GM23338 (cell line): ENCODE data around the gene ATP10A. TPM values are rescaled to one million over a fixed set of nuclear protein-coding genes. Genes with fewer than 3 reads are reported as not detected.

Source experiments
- ATAC-seq: fragments of 200-7000 bp; cut with Tn5 transposase; 3 replicates; pipeline ENCODE4 v1.9.1; 2020
- DNase-seq: peaks from one replicate; pipeline ENCODE4 v3.0.0-alpha.2; 2015; ENCODE audit warnings: low spot score
- H2AFZ ChIP-seq: fragments of 200-600 bp; sonication (generic); 2 replicates; pipeline ENCODE4 v1.8.0; 2016; ENCODE audit warnings: antibody characterized with exemption, mild to moderate bottlenecking, moderate library complexity
- H3F3A ChIP-seq: fragments of 200-600 bp; sonication (generic); replicated peaks from 2 replicates; pipeline ENCODE4 v1.8.0; 2017; ENCODE audit warnings: antibody characterized with exemption, mixed run types, low read depth
- H3K27ac ChIP-seq: fragments of 200-600 bp; sonication (generic); 2 replicates; pipeline ENCODE4 v1.6.1; 2016; ENCODE audit warnings: low read depth
- H3K27me3 ChIP-seq: fragments of 200-600 bp; sonication (generic); 2 replicates; pipeline ENCODE4 v1.8.0; 2016; ENCODE audit warnings: mild to moderate bottlenecking, mixed run types, moderate library complexity; ENCODE audit not compliant: insufficient read depth
- H3K36me3 ChIP-seq: fragments of 200-600 bp; sonication (generic); 2 replicates; pipeline ENCODE4 v1.8.0; 2016; ENCODE audit warnings: mild to moderate bottlenecking; ENCODE audit not compliant: insufficient read depth
- H3K4me1 ChIP-seq: fragments of 200-600 bp; sonication (generic); 2 replicates; pipeline ENCODE4 v1.8.0; 2016; ENCODE audit warnings: mild to moderate bottlenecking, moderate library complexity; ENCODE audit not compliant: insufficient read depth
- H3K4me2 ChIP-seq: fragments of 200-600 bp; sonication (generic); 2 replicates; pipeline ENCODE4 v1.7.1; 2017; ENCODE audit warnings: mixed run types
- H3K4me3 ChIP-seq: fragments of 200-600 bp; sonication (generic); 2 replicates; pipeline ENCODE4 v1.6.1; 2016; ENCODE audit warnings: mixed run types
- H3K79me2 ChIP-seq: fragments of 200-600 bp; sonication (generic); replicated peaks from 2 replicates; pipeline ENCODE4 v1.8.0; 2017; ENCODE audit warnings: mild to moderate bottlenecking; ENCODE audit not compliant: insufficient read depth
- H3K9me2 ChIP-seq: fragments of 200-600 bp; sonication (generic); 2 replicates; pipeline ENCODE4 v1.8.0; 2017; ENCODE audit not compliant: insufficient read depth
- H4K20me1 ChIP-seq: fragments of 200-600 bp; sonication (generic); replicated peaks from 2 replicates; pipeline ENCODE4 v1.8.0; 2017; ENCODE audit warnings: mild to moderate bottlenecking; ENCODE audit not compliant: insufficient read depth
- H3K27ac Mint-ChIP-seq: 2 replicates; pipeline ENCODE4 v1.8.0; 2020; ENCODE audit warnings: inconsistent platforms, mild to moderate bottlenecking, moderate library complexity, mixed read lengths
- H3K27me3 Mint-ChIP-seq: 3 replicates; pipeline ENCODE4 v1.8.0; 2022; ENCODE audit warnings: low read depth, mild to moderate bottlenecking, moderate library complexity, mixed read lengths, inconsistent platforms; ENCODE audit not compliant: insufficient read depth, poor library complexity
- H3K36me3 Mint-ChIP-seq: 3 replicates; pipeline ENCODE4 v1.8.0; 2021; ENCODE audit warnings: low read depth, mild to moderate bottlenecking, inconsistent platforms, moderate library complexity, mixed read lengths
- H3K4me1 Mint-ChIP-seq: 3 replicates; pipeline ENCODE4 v1.8.0; 2020; ENCODE audit warnings: mild to moderate bottlenecking, inconsistent platforms, mixed read lengths
- H3K4me3 Mint-ChIP-seq: 3 replicates; pipeline ENCODE4 v1.8.0; 2021; ENCODE audit warnings: moderate library complexity, mild to moderate bottlenecking, inconsistent platforms, mixed read lengths
- H3K9me3 Mint-ChIP-seq: 3 replicates; pipeline ENCODE4 v1.8.0; 2020; ENCODE audit warnings: moderate library complexity, mild to moderate bottlenecking, inconsistent platforms, mixed read lengths
- CREB1 ChIP-seq: fragments of 250-450 bp; sonication (Bioruptor Pico); IDR thresholded peaks from 2 replicates; pipeline ENCODE4 v1.5.0; 2020; ENCODE audit warnings: low read depth, mild to moderate bottlenecking, moderate library complexity
- CTCF ChIP-seq, 2 experiments: fragments of 200-600 bp in 1 of 2; sonication (generic) in 1 of 2; conservative IDR thresholded peaks; 2 replicates each; pipeline versions ENCODE4 v1.5.1 to v1.6.1; 2016 to 2017; ENCODE audit warnings: antibody characterized with exemption in 2 of 2, low read depth in 2 of 2, mild to moderate bottlenecking in 2 of 2, moderate library complexity in 1 of 2
- POLR2AphosphoS5 ChIP-seq: IDR thresholded peaks from 2 replicates; pipeline ENCODE4 v1.6.1; 2016; ENCODE audit warnings: antibody characterized with exemption, low read depth
- STAT1 ChIP-seq: IDR thresholded peaks from one replicate; pipeline ENCODE4 v1.6.1; 2016; ENCODE audit warnings: antibody characterized with exemption; ENCODE audit not compliant: unreplicated experiment
- ZNF114 ChIP-seq: fragments of 250-450 bp; sonication (Bioruptor Pico); IDR thresholded peaks from 2 replicates; pipeline ENCODE4 v1.5.0; 2020; ENCODE audit warnings: mild to moderate bottlenecking, moderate library complexity
- polyA plus RNA-seq: library from polyadenylated mRNA; unstranded; fragments of >200 nt; fragmentation: Nextera tagmentation; extraction: Ambion mirVana; gene quantifications from 2 replicates; pipeline ENCODE4 v1.2.1, GENCODE V29; 2016
- total RNA-seq: library from RNA; depleted of rRNA; stranded (reverse); fragments of >200 nt; shearing (Covaris generic); gene quantifications from 2 replicates; pipeline ENCODE4 v1.2.3, GENCODE V29; 2014
- TF ChIP-seq, protein P1 (sequence below): fragments of 250-450 bp; sonication (Bioruptor Pico); IDR thresholded peaks from 2 replicates; pipeline ENCODE4 v1.5.0; 2020; ENCODE audit warnings: mild to moderate bottlenecking, moderate library complexity
- TF ChIP-seq, protein P2 (sequence below): IDR thresholded peaks from one replicate; pipeline ENCODE4 v1.6.1; 2018; ENCODE audit warnings: antibody characterized with exemption; ENCODE audit not compliant: unreplicated experiment
- TF ChIP-seq, protein P3 (sequence below): IDR thresholded peaks from 2 replicates; pipeline ENCODE4 v1.6.1; 2016; ENCODE audit warnings: antibody characterized with exemption

ATP10A gene
- total and polyA plus RNA-seq, 2 experiments from 2014 or later, result 0.36 to 5.6 TPM

DNA sequence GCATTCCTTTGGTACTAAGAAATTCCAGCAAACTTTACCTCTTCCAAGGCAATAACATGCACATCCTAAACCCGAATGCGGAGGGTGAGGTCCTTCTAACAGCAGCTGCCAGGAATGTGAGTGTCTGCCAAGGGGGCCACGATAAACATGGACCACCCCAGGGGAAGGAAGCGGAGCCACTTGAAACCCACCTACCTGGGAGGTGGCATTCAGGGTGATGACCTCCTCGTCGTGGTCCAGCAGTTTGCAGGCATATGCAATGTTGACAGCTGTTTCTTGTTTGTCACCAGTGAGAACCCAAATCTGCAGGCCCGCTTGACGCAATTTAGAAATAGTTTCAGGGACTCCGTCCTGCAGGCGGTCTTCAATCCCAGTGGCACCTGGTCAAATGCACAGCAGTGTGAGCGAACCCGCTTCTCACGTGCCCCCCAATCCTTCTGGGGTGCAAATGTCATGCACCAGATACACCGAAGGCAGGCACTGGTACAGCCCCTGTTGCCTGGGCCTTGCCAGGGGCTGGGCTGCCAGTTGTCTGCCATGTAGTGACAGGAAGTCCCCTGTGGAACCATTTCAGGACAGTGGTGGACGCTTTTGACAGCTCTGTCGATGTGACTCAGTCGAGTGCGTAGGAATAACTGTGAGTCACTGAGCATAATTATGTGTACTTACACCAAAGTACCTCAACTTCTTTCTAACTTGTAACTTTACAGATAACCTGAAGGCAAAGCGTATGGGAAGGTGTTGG is 161.2 kb downstream of the ATP10A start:
- no peak for TF ChIP-seq POLR2AphosphoS5
- Mint-ChIP-seq H3K4me3 (no peak overlapping the region), H3K9me3 (no peaks in the 10 kb centered on the region), H3K36me3 (no peaks in the 10 kb centered on the region), H3K4me1 (peaks cover 5% of the 10 kb centered on the region), H3K27me3 (peaks cover 10% of the 10 kb centered on the region), H3K27ac (no peak overlapping the region)
- H4K20me1 ChIP-seq, result no peaks in the 10 kb centered on the region
- no peaks in the 10 kb centered on the region for H3K36me3 ChIP-seq
- no peaks in the 10 kb centered on the region for H3K79me2 ChIP-seq
- ATAC-seq, result no peak
- peaks cover 4% of the 10 kb centered on the region for H3K4me1 ChIP-seq
- no peak overlapping the region for H3K27ac ChIP-seq
- no peaks in the 10 kb centered on the region for H3K9me2 ChIP-seq
- H3K4me2 ChIP-seq, result no peak overlapping the region
- no peaks in the 10 kb centered on the region for H3K27me3 ChIP-seq
- no peak overlapping the region for H3K4me3 ChIP-seq
- no peaks in the 10 kb centered on the region for H3F3A ChIP-seq
- no peak overlapping the region for H2AFZ ChIP-seq
- DNase-seq, result no peak

DNA sequence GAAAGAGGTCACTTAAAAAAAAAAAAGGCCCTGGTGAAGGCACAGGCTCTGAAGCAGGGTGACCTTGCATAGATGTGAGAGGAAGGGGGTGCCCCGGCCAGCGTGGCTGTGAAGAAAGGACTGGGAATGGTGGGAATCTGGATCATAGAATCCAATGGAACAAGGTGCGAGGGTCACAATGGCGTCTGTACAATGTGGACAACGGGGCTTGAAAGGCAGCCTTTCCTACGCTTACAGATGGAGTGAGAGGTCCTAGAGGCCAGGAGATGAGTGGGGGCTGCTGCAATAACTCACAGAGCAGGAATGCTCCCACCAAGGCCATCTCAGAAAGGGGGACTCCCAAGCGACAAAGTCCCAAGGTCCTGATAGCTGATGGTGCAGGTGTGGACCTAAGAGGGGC is 162.2 kb downstream of the ATP10A start:
- no peaks in the 10 kb centered on the region for H3K27me3 ChIP-seq
- no peak overlapping the region for H3K4me3 ChIP-seq
- H3K36me3 ChIP-seq, result no peaks in the 10 kb centered on the region
- H3F3A ChIP-seq, result no peaks in the 10 kb centered on the region
- no peak overlapping the region for H3K4me2 ChIP-seq
- Mint-ChIP-seq H3K27ac (no peak overlapping the region), H3K27me3 (peaks cover 10% of the 10 kb centered on the region), H3K4me3 (no peak overlapping the region), H3K36me3 (no peaks in the 10 kb centered on the region; the same call in 2 of the 3 replicates), H3K4me1 (peaks cover 15% of the 10 kb centered on the region), H3K9me3 (no peaks in the 10 kb centered on the region)
- no peak overlapping the region for H2AFZ ChIP-seq
- H3K9me2 ChIP-seq, result no peaks in the 10 kb centered on the region
- DNase-seq, result no peak
- H3K4me1 ChIP-seq, result peaks cover 13% of the 10 kb centered on the region
- no peaks in the 10 kb centered on the region for H4K20me1 ChIP-seq
- no peak overlapping the region for H3K27ac ChIP-seq
- ATAC-seq, result no peak
- no peaks in the 10 kb centered on the region for H3K79me2 ChIP-seq
- TF ChIP-seq, protein P1, sequence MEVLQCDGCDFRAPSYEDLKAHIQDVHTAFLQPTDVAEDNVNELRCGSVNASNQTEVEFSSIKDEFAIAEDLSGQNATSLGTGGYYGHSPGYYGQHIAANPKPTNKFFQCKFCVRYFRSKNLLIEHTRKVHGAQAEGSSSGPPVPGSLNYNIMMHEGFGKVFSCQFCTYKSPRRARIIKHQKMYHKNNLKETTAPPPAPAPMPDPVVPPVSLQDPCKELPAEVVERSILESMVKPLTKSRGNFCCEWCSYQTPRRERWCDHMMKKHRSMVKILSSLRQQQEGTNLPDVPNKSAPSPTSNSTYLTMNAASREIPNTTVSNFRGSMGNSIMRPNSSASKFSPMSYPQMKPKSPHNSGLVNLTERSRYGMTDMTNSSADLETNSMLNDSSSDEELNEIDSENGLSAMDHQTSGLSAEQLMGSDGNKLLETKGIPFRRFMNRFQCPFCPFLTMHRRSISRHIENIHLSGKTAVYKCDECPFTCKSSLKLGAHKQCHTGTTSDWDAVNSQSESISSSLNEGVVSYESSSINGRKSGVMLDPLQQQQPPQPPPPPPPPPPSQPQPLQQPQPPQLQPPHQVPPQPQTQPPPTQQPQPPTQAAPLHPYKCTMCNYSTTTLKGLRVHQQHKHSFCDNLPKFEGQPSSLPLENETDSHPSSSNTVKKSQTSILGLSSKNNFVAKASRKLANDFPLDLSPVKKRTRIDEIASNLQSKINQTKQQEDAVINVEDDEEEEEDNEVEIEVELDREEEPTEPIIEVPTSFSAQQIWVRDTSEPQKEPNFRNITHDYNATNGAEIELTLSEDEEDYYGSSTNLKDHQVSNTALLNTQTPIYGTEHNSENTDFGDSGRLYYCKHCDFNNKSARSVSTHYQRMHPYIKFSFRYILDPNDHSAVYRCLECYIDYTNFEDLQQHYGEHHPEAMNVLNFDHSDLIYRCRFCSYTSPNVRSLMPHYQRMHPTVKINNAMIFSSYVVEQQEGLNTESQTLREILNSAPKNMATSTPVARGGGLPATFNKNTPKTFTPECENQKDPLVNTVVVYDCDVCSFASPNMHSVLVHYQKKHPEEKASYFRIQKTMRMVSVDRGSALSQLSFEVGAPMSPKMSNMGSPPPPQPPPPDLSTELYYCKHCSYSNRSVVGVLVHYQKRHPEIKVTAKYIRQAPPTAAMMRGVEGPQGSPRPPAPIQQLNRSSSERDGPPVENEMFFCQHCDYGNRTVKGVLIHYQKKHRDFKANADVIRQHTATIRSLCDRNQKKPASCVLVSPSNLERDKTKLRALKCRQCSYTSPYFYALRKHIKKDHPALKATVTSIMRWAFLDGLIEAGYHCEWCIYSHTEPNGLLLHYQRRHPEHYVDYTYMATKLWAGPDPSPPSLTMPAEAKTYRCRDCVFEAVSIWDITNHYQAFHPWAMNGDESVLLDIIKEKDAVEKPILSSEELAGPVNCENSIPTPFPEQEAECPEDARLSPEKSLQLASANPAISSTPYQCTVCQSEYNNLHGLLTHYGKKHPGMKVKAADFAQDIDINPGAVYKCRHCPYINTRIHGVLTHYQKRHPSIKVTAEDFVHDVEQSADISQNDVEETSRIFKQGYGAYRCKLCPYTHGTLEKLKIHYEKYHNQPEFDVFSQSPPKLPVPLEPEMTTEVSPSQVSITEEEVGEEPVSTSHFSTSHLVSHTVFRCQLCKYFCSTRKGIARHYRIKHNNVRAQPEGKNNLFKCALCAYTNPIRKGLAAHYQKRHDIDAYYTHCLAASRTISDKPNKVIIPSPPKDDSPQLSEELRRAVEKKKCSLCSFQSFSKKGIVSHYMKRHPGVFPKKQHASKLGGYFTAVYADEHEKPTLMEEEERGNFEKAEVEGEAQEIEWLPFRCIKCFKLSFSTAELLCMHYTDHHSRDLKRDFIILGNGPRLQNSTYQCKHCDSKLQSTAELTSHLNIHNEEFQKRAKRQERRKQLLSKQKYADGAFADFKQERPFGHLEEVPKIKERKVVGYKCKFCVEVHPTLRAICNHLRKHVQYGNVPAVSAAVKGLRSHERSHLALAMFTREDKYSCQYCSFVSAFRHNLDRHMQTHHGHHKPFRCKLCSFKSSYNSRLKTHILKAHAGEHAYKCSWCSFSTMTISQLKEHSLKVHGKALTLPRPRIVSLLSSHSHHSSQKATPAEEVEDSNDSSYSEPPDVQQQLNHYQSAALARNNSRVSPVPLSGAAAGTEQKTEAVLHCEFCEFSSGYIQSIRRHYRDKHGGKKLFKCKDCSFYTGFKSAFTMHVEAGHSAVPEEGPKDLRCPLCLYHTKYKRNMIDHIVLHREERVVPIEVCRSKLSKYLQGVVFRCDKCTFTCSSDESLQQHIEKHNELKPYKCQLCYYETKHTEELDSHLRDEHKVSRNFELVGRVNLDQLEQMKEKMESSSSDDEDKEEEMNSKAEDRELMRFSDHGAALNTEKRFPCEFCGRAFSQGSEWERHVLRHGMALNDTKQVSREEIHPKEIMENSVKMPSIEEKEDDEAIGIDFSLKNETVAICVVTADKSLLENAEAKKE (CRISPR knock-in tag), result no peak
- TF ChIP-seq ZNF114 (CRISPR knock-in tag), result no peak
- TF ChIP-seq, protein P2, sequence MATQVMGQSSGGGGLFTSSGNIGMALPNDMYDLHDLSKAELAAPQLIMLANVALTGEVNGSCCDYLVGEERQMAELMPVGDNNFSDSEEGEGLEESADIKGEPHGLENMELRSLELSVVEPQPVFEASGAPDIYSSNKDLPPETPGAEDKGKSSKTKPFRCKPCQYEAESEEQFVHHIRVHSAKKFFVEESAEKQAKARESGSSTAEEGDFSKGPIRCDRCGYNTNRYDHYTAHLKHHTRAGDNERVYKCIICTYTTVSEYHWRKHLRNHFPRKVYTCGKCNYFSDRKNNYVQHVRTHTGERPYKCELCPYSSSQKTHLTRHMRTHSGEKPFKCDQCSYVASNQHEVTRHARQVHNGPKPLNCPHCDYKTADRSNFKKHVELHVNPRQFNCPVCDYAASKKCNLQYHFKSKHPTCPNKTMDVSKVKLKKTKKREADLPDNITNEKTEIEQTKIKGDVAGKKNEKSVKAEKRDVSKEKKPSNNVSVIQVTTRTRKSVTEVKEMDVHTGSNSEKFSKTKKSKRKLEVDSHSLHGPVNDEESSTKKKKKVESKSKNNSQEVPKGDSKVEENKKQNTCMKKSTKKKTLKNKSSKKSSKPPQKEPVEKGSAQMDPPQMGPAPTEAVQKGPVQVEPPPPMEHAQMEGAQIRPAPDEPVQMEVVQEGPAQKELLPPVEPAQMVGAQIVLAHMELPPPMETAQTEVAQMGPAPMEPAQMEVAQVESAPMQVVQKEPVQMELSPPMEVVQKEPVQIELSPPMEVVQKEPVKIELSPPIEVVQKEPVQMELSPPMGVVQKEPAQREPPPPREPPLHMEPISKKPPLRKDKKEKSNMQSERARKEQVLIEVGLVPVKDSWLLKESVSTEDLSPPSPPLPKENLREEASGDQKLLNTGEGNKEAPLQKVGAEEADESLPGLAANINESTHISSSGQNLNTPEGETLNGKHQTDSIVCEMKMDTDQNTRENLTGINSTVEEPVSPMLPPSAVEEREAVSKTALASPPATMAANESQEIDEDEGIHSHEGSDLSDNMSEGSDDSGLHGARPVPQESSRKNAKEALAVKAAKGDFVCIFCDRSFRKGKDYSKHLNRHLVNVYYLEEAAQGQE, result no peak
- TF ChIP-seq, protein P3, sequence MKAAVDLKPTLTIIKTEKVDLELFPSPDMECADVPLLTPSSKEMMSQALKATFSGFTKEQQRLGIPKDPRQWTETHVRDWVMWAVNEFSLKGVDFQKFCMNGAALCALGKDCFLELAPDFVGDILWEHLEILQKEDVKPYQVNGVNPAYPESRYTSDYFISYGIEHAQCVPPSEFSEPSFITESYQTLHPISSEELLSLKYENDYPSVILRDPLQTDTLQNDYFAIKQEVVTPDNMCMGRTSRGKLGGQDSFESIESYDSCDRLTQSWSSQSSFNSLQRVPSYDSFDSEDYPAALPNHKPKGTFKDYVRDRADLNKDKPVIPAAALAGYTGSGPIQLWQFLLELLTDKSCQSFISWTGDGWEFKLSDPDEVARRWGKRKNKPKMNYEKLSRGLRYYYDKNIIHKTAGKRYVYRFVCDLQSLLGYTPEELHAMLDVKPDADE, result no peak
- TF ChIP-seq CTCF (conservative IDR thresholded peaks at IDR 0.05; ENCODE audit: low read depth in 2 of 2), result no peak
- no peak for TF ChIP-seq CREB1 (CRISPR knock-in tag)
- TF ChIP-seq STAT1, result no peak
- TF ChIP-seq POLR2AphosphoS5, result no peak
